CD4-positive, alpha-beta T cell treated with Interleukin-21 for 1 hour (primary cell): ENCODE measurements around the gene LMOD1.
"Not testable (repeated sequence)": the region's sequence is repeated elsewhere in the genome, so short reads cannot be mapped to it uniquely, and the experiment has no call there.

Source experiments
- DNase-seq: peaks from one replicate; pipeline ENCODE4 v3.0.0-alpha.2; 2020

Gene LMOD1

GRCh38 chr1:201945863-201946223, 505 bp downstream of the LMOD1 start:
- DNase-seq: no peak

- no peak for DNase-seq
These were observed 1.2 kb downstream of the LMOD1 start for GRCh38 chr1:201945157-201945556.

- no peak for DNase-seq
These were observed 1.7 kb downstream of the LMOD1 start for GRCh38 chr1:201944639-201945038.

- no peak for DNase-seq
These were observed 2.3 kb downstream of the LMOD1 start for GRCh38 chr1:201944002-201944401.

- DNase-seq: no peak
These were observed 4.2 kb downstream of the LMOD1 start for GRCh38 chr1:201942129-201942495.

- no peak for DNase-seq
These were observed 4.8 kb downstream of the LMOD1 start for GRCh38 chr1:201941420-201942128.

- DNase-seq: not testable (repeated sequence)
These were observed 6.0 kb downstream of the LMOD1 start for GRCh38 chr1:201940316-201940715.

GRCh38 chr1:201939574-201939973, 6.8 kb downstream of the LMOD1 start:
- DNase-seq: no peak

- no peak for DNase-seq
These were observed 7.2 kb downstream of the LMOD1 start for GRCh38 chr1:201939148-201939547.

- DNase-seq: no peak
These were observed 7.8 kb downstream of the LMOD1 start for GRCh38 chr1:201938440-201939035.

- no peak for DNase-seq
These were observed 8.6 kb downstream of the LMOD1 start for GRCh38 chr1:201937624-201938213.

GRCh38 chr1:201933840-201934430, 12.4 kb downstream of the LMOD1 start:
- no peak for DNase-seq

GRCh38 chr1:201930803-201931202, 15.5 kb downstream of the LMOD1 start:
- no peak for DNase-seq

- no peak for DNase-seq
These were observed 16.2 kb downstream of the LMOD1 start for GRCh38 chr1:201930137-201930536.

GRCh38 chr1:201928266-201928665, 18.1 kb downstream of the LMOD1 start:
- no peak for DNase-seq

- no peak for DNase-seq
These were observed 20.2 kb downstream of the LMOD1 start for GRCh38 chr1:201925981-201926645.

GRCh38 chr1:201925301-201925567, 21.1 kb downstream of the LMOD1 start:
- no peak for DNase-seq

- no peak for DNase-seq
These were observed 24.3 kb downstream of the LMOD1 start for GRCh38 chr1:201921952-201922558.

- DNase-seq: no peak
These were observed 28.0 kb downstream of the LMOD1 start for GRCh38 chr1:201918343-201918742.

GRCh38 chr1:201917362-201918033, 28.9 kb downstream of the LMOD1 start:
- DNase-seq: no peak

- no peak for DNase-seq
These were observed 29.6 kb downstream of the LMOD1 start for GRCh38 chr1:201916649-201917249.

- DNase-seq: no peak
These were observed 31.7 kb downstream of the LMOD1 start for GRCh38 chr1:201914456-201915235.
